NB4 (cell line): Measurements from ENCODE around the gene CDKN2B-AS1.

Source experiments
- MYC ChIP-seq: IDR thresholded peaks from 2 replicates; pipeline ENCODE4 v1.6.1; 2011; ENCODE audit warnings: low read depth, low read length
- POLR2A ChIP-seq: IDR thresholded peaks from 2 replicates; pipeline ENCODE4 v1.6.1; 2011; ENCODE audit warnings: mild to moderate bottlenecking; ENCODE audit not compliant: insufficient read length; ENCODE audit errors: extremely low read depth
- TF ChIP-seq, protein P1 (sequence below): IDR thresholded peaks from one replicate; pipeline ENCODE4 v1.5.1; 2012; ENCODE audit warnings: low read depth, low read length

DNA sequence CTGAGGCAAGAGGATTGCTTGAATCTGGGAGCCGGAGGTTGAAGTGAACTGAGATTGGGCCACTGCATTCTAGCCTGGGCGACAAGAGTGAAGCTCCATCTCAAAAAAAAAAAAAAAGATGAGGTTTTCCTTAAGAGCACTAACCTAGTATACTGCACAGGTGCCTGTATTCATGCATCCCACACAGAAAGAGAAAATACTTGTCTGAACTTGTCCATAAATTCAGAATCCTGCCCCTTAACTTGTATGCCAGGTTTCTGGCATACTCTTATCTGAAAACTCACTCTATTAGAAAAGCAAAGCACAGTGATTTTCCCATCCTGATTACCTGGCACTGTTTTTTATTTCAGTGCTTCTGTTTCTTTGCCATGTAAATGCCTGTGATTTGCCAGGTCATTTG, 139.8 kb downstream of the CDKN2B-AS1 start:
- TF ChIP-seq, protein P1, sequence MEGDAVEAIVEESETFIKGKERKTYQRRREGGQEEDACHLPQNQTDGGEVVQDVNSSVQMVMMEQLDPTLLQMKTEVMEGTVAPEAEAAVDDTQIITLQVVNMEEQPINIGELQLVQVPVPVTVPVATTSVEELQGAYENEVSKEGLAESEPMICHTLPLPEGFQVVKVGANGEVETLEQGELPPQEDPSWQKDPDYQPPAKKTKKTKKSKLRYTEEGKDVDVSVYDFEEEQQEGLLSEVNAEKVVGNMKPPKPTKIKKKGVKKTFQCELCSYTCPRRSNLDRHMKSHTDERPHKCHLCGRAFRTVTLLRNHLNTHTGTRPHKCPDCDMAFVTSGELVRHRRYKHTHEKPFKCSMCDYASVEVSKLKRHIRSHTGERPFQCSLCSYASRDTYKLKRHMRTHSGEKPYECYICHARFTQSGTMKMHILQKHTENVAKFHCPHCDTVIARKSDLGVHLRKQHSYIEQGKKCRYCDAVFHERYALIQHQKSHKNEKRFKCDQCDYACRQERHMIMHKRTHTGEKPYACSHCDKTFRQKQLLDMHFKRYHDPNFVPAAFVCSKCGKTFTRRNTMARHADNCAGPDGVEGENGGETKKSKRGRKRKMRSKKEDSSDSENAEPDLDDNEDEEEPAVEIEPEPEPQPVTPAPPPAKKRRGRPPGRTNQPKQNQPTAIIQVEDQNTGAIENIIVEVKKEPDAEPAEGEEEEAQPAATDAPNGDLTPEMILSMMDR, result no peak
- TF ChIP-seq POLR2A, result no peak
- no peak for TF ChIP-seq MYC
